MV-4-11 (cell line): ENCODE data around the gene SLC11A2.
A peak's percentile ranks its signal among the peaks of the same experiment; 100 is the strongest.

ENCODE experiments used
- DNase-seq: peaks from one replicate; lab custom pipeline; 2025; lab: John Stamatoyannopoulos, UW

Gene SLC11A2

DNA sequence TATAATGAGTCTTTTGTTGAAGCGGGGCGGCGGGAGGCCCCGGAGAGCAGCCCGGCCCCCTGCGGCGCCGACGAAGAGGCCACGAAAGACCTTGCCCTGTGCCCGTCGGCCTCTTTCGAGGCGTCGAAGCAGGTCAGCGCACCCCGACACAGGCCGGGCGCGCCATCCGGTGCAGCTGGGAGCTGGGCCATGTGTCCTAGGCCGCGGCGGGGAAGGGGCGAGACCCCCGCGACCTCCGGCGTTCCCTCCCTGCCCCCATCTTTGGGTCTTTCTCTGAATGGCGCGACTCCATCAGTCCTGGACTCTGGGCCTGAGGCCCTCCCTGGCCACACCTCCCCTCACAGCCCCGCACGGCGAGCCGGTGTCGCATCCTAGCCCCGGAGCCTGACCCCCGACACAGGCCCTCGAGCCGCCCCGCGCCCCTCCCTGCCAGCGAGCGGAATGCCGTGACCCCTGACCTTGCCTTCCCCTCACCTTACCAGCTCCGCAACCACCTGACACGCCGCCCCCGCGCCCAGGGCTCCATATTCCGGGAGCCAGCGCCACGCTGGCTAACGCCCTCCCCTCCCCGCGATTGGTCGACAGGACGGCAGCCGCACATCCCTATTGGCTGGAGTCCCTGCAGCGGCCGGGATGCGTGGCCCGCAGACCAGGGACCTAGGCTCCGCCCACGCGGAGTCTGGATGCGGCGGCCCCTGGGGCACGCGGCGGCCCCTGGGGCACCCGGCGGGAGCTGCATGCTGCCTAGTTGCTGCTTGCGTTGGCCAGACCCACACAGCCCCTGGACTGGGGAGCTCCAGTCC is at the start of gene SLC11A2:
SLC11A2 (minus strand) TSS at position 549 of the 803 bp plus-strand sequence. CDS start 15,656 bp downstream, outside the sequence.
- DNase-seq = peak; percentile 89

DNA sequence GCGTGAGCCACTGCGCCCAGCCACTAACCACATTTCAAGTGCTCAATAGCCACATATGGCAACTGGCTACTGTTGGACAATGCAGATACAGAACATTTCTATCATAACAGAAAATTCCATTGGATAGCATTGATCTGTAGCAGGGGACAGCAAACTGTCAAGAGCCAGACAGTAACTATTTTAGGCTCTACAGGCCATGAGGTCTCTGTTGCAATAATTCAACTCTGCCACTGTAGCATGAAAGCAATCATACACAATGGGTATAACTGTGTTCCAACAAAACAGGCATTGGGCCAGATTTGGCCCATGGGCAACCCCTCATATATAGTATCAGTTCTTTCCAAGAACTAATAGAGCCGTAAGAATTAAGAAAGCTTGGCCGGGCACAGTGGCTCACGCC is 49.2 kb upstream of the SLC11A2 start:
- peak; percentile 77 for DNase-seq

DNA sequence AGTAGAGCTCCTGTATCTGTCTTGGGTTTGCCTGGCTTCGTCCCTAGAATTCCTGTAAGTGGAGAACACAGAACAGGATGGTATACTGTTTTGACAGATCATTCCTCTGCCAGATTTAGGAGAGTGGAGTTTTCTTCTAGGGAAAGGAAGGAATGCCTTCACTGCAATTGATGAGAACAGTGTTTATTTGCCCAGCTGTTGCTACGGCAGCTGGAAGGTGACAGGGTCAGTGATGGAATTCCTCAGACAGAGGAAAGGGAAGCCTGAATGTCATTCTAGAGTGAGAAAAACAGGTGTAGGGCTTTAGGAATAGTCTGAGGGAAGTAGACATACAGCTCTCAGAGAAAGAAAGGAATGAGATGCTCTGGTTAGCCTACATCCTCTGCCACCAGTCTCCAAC is 45.5 kb upstream of the SLC11A2 start:
- no peak for DNase-seq

DNA sequence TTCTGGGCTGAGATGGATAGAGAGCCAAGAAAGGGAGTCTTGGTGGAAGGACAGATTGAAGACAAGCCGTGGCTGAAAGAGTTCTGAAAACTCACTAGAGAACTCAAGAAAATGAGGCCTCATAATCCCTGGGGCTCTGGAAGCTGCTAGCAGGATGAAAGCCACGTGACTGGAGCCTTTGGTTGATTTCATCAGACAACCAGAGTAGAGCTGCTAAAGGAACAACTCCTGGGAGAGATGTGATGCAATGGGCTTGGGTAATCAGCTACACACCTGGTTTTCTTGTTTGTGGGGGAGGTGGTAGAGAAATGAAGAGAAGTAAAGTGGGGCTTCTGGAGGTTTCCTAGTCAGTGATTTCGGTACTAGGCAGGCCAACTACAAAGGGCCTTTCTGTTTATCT is 43.8 kb upstream of the SLC11A2 start:
- peak; percentile 79 for DNase-seq

GRCh38 chr12:51067771-51068170 is 41.6 kb upstream of the SLC11A2 start:
- DNase-seq = no peak

GRCh38 chr12:51067229-51067628 is 41.0 kb upstream of the SLC11A2 start:
- DNase-seq = no peak

DNA sequence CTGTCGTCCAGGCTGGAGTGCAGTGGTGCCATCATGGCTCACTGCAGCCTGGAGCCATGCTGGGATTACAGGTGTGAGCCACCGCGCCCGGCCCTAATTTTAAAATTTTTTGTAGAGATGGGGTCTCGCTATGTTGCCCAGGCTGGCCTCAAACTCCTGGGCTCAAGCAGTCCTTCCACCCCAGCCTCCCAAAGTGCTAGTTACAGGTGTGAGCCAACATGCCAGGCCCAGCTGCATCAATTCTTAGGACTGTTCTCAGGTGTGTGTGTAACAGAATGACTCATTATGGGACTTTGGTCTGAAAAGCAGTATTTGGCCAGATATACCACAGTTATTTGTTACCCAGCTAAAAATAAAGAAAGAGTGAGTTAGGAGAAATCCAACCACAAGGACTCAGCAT is 39.3 kb upstream of the SLC11A2 start:
- no peak for DNase-seq

DNA sequence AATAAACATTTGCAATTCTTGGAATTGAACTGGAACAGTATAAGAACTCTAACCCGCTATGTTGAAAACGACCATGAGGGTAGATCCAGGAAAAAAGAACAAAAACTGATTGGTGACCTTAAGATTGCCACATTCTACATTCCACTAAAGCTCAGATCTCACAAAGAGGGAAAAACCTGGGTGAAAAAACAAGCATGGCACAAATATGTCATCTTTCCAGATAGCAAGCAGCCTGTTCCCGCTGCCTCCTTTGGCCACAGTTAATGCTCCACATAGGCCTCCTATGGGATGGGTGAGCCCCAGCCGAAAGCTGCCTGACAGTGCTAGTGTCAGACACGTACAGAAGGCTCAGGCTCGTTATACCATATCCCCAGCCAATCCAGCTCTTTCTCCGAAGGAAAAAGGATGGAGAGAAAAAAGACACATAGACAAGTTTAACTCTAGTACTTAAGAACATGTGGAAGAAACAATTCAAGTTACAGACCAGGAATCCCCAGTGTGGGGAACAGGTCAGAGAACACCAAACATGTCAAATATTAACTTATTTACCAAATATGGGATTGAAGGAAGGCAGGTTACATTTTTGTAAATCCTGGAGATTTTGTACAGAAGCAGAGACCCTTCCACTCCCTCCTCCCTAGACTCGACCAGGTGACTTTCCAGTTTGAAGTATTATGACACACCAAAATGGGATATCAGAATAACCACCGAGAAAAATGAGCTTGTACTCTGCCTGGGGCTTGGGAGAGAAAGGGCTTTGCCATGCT is 36.6 kb upstream of the SLC11A2 start:
- DNase-seq = no peak

DNA sequence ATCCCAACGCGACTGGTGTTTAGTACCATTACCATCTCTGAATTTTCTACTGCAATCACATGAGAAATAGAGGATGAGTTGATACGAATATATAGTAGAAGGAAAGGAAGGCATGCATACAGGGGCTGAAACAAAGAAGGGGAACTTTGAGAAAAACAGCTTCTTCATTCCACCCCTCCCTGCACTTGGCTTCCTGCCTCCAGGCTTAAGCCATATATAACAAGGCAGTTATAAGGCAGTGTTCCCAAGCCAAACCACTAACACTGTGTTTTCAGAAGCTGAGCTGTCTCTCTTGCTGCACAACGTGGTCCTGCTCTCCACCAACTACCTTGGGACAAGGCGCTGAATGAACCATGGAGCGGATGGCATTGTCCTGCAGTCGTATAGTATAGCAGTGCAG is 32.9 kb upstream of the SLC11A2 start:
- peak; percentile 60 for DNase-seq

DNA sequence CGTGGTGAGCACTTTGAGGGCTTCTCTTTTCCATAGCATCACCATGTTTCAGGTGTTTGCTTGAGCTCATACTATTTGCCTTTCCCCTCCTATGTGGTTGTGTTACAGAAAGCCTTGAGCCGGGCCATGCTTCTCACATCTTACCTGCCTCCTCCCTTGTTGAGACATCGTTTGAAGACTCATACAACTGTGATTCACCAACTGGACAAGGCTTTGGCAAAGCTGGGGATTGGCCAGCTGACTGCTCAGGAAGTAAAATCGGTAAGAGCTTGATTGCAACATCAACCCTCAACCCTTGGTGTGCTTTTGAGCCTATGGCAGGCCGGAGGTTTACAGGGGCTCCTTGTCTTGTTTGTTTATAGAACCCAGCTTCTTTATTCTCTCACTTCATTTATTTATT is 30.1 kb upstream of the SLC11A2 start:
- DNase-seq = peak; percentile 91

GRCh38 chr12:51055060-51055459 is 28.9 kb upstream of the SLC11A2 start:
- peak; percentile 65 for DNase-seq

DNA sequence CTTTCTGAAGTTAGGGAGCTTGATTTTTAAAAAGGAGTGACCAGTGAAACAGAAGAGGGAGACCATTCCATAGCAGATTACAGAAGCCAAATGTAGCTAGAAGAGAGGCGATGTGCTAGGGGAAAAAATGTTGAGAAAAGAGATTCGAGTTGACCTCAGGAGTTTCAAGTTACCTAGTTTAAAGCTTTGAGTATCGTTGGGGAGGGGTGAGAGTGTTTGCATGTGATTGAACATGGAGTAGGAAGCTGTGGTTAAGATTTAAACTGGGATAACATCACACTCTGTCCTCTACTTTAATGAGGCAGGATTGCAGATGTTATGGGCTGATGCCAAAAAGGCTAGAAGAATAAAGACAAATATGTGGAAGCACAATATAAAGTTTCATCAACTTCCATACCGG is 25.6 kb upstream of the SLC11A2 start:
- DNase-seq = no peak

DNA sequence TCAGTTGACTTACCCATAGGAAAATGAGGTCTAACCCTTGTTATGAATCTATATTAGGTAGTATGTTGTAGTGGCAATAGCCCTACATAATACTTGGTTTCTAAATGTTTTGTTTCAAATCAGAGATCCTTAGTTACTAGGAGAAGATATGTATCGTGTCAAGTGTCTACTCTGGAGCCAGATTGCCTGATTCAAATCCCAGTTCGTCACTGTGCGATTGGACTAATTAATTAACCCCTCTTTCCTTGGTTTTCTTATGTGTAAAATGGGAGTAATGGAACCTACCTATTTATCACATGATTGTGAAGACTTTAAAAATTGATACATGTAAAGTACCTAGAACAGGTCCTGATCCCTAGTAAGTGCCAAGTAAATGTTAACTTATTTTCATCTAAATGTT is 23.3 kb upstream of the SLC11A2 start:
- DNase-seq = no peak

GRCh38 chr12:51048661-51049251 is 22.6 kb upstream of the SLC11A2 start:
- no peak for DNase-seq

- peak; percentile 99 for DNase-seq
Measured at GRCh38 chr12:51047655-51048540, 21.7 kb upstream of the SLC11A2 start, which contains the start of gene LETMD1. Gene LETMD1 (plus strand): TSS chr12:51048327. CDS start chr12:51048357, 30 bp downstream.

- DNase-seq = no peak
Measured at GRCh38 chr12:51036279-51036678, 10.1 kb upstream of the SLC11A2 start.

GRCh38 chr12:51033457-51034089 is 7.4 kb upstream of the SLC11A2 start:
- no peak for DNase-seq

DNA sequence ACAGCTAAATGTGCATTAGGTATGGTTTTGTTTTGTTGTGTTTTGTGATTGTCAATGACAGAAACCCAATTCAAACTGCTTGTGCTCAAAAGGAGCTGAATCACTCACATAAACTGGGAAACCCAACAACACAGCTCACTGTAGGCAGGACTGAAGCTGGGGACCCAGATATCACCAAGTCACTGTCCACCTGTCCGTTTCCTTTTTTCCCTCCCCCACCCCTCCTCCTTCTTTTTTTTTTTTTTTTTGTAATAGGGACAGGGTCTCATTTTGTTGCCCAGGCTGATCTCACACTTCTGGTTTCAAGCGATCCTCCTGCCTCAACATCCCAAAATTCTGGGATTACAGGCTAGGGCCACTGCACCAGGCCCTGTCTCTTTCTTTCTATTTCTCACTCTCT is 6.9 kb upstream of the SLC11A2 start:
- DNase-seq = no peak

- DNase-seq = no peak
Measured at GRCh38 chr12:51028813-51029150, 2.6 kb upstream of the SLC11A2 start.

- DNase-seq = peak; percentile 81
Measured at GRCh38 chr12:51028126-51028812, 2.1 kb upstream of the SLC11A2 start.

GRCh38 chr12:51027342-51027835 is 1.2 kb upstream of the SLC11A2 start:
- no peak for DNase-seq
